NCI-H146 (cell line): ENCODE measurements around the gene GMPPA.
A peak's percentile ranks its signal among the peaks of the same experiment; 100 is the strongest.

Experiments used
- DNase-seq: peaks from one replicate; lab custom pipeline; 2025; lab: John Stamatoyannopoulos, UW

Gene GMPPA

DNA sequence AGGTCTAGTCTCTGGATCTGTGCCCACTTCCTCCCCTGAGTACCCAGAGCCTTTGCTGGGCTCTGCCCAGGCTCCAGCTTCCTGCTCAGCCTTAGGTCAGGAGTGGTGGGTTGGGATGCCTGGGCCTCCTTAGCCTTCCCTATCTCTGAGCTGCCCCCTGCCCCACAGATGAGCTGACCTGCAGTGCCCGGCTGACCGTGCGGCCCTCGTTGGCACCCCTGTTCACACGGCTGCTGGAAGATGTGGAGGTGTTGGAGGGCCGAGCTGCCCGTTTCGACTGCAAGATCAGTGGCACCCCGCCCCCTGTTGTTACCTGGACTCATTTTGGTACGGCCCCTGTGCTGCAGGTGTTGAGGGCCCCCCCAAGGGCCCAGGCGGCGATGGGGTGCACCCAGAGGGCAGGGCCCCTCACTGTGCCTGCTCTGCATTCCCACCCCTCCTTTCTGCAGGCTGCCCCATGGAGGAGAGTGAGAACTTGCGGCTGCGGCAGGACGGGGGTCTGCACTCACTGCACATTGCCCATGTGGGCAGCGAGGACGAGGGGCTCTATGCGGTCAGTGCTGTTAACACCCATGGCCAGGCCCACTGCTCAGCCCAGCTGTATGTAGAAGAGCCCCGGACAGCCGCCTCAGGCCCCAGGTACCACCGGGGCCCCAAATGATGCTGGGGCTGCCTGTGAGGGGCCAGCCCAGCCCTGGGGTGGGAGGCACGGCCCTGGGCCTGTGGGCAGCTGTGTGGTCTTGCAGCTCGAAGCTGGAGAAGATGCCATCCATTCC lies 30.1 kb upstream of the GMPPA start:
- DNase-seq: no peak

GRCh38 chr2:219469186-219469724 lies 29.4 kb upstream of the GMPPA start:
- DNase-seq: no peak

- no peak for DNase-seq
Measured at GRCh38 chr2:219470429-219470828, 28.3 kb upstream of the GMPPA start.

- no peak for DNase-seq
Measured at GRCh38 chr2:219471476-219472371, 27.0 kb upstream of the GMPPA start.

DNA sequence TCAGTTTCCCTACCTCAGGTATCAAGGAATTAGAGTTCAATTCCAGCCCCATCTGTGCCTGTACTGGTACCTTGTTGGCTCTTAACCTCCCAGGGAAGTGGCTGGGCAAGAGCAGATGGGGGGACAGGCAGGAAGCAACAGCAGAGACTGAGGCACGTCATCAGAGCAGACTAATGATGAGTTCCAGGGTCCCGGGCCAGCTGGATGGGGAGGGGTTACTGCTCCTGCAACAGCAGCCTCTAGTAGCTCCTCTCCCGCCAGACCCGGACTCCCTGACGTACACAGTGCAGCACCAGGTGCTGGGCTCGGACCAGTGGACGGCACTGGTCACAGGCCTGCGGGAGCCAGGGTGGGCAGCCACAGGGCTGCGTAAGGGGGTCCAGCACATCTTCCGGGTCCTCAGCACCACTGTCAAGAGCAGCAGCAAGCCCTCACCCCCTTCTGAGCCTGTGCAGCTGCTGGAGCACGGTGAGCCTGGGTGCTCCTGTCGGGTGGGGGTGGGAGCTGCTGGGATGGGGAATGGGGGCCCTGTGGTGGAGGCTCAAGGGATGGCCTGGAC lies 26.0 kb upstream of the GMPPA start:
- no peak for DNase-seq

- DNase-seq: no peak
Measured at GRCh38 chr2:219473511-219473910, 25.2 kb upstream of the GMPPA start.

DNA sequence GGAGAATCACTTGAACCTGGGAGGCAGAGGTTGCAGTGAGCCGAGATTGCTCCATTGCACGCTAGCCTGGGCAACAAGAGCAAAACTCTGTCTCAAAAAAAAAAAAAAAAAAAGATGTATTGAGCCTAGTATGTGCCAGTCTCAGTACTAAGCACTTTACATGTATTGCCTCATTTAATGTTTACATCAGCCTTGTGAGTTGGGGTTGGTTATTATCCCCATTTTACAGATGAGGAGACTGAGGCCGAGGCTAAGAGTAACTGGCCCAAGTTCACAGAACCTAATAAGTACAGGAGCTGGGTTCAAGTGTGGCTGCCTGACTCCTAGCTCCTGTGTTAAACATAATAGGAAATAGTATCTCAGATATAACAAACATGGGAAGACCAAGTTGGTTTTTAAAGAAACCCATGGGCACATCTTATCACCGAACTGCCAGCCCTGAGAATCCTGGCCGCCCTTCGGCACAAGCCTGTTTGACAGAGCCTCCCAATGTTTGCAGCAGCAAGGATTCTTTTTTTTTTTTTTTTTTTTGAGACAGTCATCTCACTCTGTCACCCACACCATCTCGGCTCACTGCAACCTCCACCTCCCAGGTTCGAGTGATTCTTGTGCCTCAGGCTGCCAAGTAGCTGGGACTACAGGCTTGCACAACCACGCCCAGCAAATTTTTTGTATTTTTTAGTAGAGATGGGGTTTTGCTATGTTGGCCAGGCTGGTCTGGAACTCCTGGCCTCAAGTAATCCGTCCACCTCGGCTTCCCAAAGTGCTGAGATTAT lies 24.2 kb upstream of the GMPPA start:
- DNase-seq: no peak

GRCh38 chr2:219475278-219475677 lies 23.4 kb upstream of the GMPPA start:
- DNase-seq: no peak

GRCh38 chr2:219475697-219476651 lies 22.7 kb upstream of the GMPPA start:
- peak; percentile 44 for DNase-seq

DNA sequence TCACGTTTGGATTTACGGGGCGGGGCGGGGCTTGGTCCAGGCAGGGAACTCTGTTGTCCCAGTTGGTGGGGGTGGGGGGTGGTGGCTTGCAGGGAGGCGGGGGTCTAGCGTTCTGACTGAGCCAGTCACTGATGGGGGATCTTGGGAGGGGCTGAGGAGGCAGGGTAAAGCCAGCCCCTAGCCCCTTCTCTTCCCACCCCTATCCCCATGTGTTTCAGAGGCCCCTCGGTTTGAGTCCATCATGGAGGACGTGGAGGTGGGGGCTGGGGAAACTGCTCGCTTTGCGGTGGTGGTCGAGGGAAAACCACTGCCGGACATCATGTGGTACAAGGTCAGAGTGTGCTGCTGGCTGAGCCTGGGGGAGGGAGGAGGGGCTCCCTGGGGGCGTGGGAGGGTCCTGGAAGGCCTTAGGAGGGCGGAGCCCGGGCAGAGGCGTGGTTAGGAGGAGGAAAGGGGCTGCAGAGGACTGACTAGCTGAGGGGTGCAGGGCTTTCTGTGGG lies 22.0 kb upstream of the GMPPA start:
- no peak for DNase-seq

GRCh38 chr2:219477179-219477578 lies 21.5 kb upstream of the GMPPA start:
- no peak for DNase-seq

DNA sequence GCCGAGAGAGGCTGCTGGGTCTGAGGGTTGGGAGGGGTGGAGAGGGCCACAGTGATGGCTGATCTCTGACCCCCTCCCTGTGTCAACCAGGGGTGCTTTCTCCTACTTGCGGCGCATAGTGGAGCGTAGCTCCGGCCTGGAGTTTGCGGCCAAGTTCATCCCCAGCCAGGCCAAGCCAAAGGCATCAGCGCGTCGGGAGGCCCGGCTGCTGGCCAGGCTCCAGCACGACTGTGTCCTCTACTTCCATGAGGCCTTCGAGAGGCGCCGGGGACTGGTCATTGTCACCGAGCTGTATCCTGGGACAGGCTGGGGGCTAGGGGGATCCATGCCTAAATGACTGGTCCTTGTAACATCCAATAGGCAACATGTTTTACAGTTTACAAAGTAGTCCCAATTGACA lies 20.9 kb upstream of the GMPPA start:
- no peak for DNase-seq

- no peak for DNase-seq
Measured at GRCh38 chr2:219478916-219479315, 19.8 kb upstream of the GMPPA start.

DNA sequence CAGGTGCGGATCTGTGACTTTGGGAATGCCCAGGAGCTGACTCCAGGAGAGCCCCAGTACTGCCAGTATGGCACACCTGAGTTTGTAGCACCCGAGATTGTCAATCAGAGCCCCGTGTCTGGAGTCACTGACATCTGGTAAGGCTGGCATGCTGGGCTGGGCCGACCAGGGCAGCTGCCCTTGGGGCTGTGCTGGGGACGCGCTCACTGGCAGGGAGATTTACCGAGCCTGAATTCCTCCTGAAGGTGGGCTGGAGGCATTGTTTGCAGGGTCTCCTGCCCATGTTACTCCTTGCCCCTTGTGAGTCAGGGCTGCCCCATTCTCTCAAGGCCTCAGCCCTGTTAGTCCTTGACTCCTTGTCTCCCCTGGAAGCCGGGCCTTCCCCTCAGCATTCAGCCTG lies 18.7 kb upstream of the GMPPA start:
- DNase-seq: no peak

- no peak for DNase-seq
Measured at GRCh38 chr2:219482674-219483405, 15.9 kb upstream of the GMPPA start.

- no peak for DNase-seq
Measured at GRCh38 chr2:219483451-219484342, 15.0 kb upstream of the GMPPA start.

DNA sequence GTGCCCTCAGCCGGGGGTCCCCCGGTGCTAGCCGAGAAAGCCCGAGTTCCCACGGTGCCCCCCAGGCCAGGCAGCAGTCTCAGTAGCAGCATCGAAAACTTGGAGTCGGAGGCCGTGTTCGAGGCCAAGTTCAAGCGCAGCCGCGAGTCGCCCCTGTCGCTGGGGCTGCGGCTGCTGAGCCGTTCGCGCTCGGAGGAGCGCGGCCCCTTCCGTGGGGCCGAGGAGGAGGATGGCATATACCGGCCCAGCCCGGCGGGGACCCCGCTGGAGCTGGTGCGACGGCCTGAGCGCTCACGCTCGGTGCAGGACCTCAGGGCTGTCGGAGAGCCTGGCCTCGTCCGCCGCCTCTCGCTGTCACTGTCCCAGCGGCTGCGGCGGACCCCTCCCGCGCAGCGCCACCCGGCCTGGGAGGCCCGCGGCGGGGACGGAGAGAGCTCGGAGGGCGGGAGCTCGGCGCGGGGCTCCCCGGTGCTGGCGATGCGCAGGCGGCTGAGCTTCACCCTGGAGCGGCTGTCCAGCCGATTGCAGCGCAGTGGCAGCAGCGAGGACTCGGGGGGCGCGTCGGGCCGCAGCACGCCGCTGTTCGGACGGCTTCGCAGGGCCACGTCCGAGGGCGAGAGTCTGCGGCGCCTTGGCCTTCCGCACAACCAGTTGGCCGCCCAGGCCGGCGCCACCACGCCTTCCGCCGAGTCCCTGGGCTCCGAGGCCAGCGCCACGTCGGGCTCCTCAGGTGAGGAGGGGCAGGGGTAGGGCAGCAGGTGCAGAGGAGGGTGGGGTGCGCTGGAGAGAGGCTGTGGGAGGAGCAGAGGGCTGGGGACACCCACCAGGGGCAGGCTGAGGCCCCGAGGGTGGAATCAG lies 14.1 kb upstream of the GMPPA start:
- peak; percentile 48 for DNase-seq

DNA sequence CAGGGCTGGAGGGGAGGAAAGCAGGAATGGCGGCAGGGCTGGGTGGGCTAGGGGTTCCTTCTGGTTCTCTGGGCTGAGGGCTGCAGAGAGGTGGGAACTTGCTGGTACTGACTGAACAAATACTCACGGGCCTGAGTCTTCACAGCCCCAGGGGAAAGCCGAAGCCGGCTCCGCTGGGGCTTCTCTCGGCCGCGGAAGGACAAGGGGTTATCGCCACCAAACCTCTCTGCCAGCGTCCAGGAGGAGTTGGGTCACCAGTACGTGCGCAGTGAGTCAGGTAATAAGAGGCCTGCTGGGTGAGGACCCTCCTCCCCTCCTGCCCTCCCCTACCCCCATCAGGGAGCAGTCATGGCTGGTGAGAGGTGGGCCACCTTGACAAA lies 13.5 kb upstream of the GMPPA start:
- DNase-seq: no peak
